ENCODE measurements around the gene HSD17B14. TPM values are rescaled to one million over a fixed set of nuclear protein-coding genes. Genes with fewer than 3 reads are reported as not detected.
A peak's percentile ranks its signal among the peaks of the same experiment; 100 is the strongest.

The HSD17B14 gene
- total and polyA plus RNA-seq, 2 of the 13 experiments (the other 11 are each of a cell fraction or from before 2014, with no cell fraction given) = 0.58 to 1.2 TPM

- TF ChIP-seq THAP9 (CRISPR knock-in tag; IDR thresholded peaks at IDR 0.05; ENCODE audit: borderline replicate concordance) = no peak
- no peak; the same call in 1 of the 2 replicates for TF ChIP-seq POLR2AphosphoS5 (IDR thresholded peaks at IDR 0.05; ENCODE audit: low read depth, low read length)
- TF ChIP-seq ZNF484 (CRISPR knock-in tag; IDR thresholded peaks at IDR 0.05; ENCODE audit: borderline replicate concordance, low read depth) = no peak
- peak; percentile 75 for TF ChIP-seq FOXP4 (CRISPR knock-in tag; IDR thresholded peaks at IDR 0.05)
- no peak for TF ChIP-seq HBP1 (CRISPR knock-in tag; IDR thresholded peaks at IDR 0.05; ENCODE audit: low read depth)
- TF ChIP-seq JARID2 (CRISPR knock-in tag; IDR thresholded peaks at IDR 0.05; ENCODE audit: insufficient replicate concordance) = no peak
- no peak for TF ChIP-seq ZNF234 (CRISPR knock-in tag; conservative IDR thresholded peaks at IDR 0.05)
- no peak for TF ChIP-seq PPARG (CRISPR knock-in tag; conservative IDR thresholded peaks at IDR 0.05)
- no peak for TF ChIP-seq LBX2 (CRISPR knock-in tag; IDR thresholded peaks at IDR 0.05; ENCODE audit: borderline replicate concordance)
- TF ChIP-seq AHR (CRISPR knock-in tag; IDR thresholded peaks at IDR 0.05) = no peak
- TF ChIP-seq DMTF1 (CRISPR knock-in tag; IDR thresholded peaks at IDR 0.05) = no peak
- no peak for TF ChIP-seq SNRNP70 (IDR thresholded peaks at IDR 0.05; ENCODE audit: low read depth, low read length)
- TF ChIP-seq ZFP90 (CRISPR knock-in tag; IDR thresholded peaks at IDR 0.05; ENCODE audit: borderline replicate concordance) = no peak
- TF ChIP-seq CEBPG (CRISPR knock-in tag; IDR thresholded peaks at IDR 0.05) = no peak
- no peak for TF ChIP-seq ZNF768 (CRISPR knock-in tag; IDR thresholded peaks at IDR 0.05)
- TF ChIP-seq ZMYM4 (CRISPR knock-in tag; IDR thresholded peaks at IDR 0.05) = no peak
- no peak for TF ChIP-seq NFYC (CRISPR knock-in tag; IDR thresholded peaks at IDR 0.05)
- no peak for TF ChIP-seq ZNF816 (CRISPR knock-in tag; IDR thresholded peaks at IDR 0.05; ENCODE audit: borderline replicate concordance)
- no peak for TF ChIP-seq ZNF788 (CRISPR knock-in tag; IDR thresholded peaks at IDR 0.05; ENCODE audit: borderline replicate concordance)
- no peak for TF ChIP-seq ZEB1 (IDR thresholded peaks at IDR 0.05; ENCODE audit: insufficient replicate concordance, low read depth)
- TF ChIP-seq ZNF577 (CRISPR knock-in tag; IDR thresholded peaks at IDR 0.05; ENCODE audit: borderline replicate concordance, low read depth) = no peak
- no peak for TF ChIP-seq ZNF619 (CRISPR knock-in tag; IDR thresholded peaks at IDR 0.05)
Measured at GRCh38 chr19:48872884-48873475, 36.7 kb upstream of the HSD17B14 start (continued).

All from HepG2 (cell line).